Common myeloid progenitor, CD34-positive (primary cell): Measurements from ENCODE around the gene ARID5A.

ENCODE experiments used
- CTCF ChIA-PET: fragments of 350-600 bp; sonication (Branson Sonifier 250); formaldehyde crosslinking; loops from one replicate; lab custom pipeline; 2021; ENCODE audit warnings: antibody characterized with exemption; lab: Charles Lee
- POLR2A ChIA-PET: fragments of 350-600 bp; sonication (Branson Sonifier 250); formaldehyde crosslinking; loops from one replicate; lab custom pipeline; 2021; ENCODE audit warnings: antibody characterized with exemption; lab: Charles Lee
- DNase-seq, 3 donors: peaks; one replicate each; pipeline versions ENCODE4 v3.0.0 to v3.0.0-alpha.2; 2013
- H3K27ac ChIP-seq, 2 experiments: 1 replicate in 1 of 2; 2 replicates in 1 of 2; pipeline ENCODE4 v1.7.0; 2013; ENCODE audit warnings: inconsistent platforms in 2 of 2, low read length in 2 of 2, mild to moderate bottlenecking in 2 of 2, low read depth in 1 of 2, moderate library complexity in 1 of 2; ENCODE audit not compliant: severe bottlenecking in 2 of 2, insufficient read depth in 1 of 2, poor library complexity in 1 of 2
- H3K27me3 ChIP-seq, 5 experiments: replicated peaks in 2 of 5; 1 replicate in 3 of 5; 2 replicates in 2 of 5; pipeline versions ENCODE4 v1.6.1 to v1.7.0; 2013; ENCODE audit warnings: low read length in 4 of 5, mild to moderate bottlenecking in 2 of 5, moderate library complexity in 2 of 5, inconsistent platforms in 1 of 5; ENCODE audit not compliant: insufficient read depth in 5 of 5, control insufficient read depth in 4 of 5
- H3K36me3 ChIP-seq, 4 experiments: 1 replicate in 2 of 4; 2 replicates in 2 of 4; pipeline versions ENCODE4 v1.6.1 to v1.7.0; 2013; ENCODE audit warnings: low read length in 3 of 4, control low read depth in 1 of 4, mild to moderate bottlenecking in 1 of 4; ENCODE audit not compliant: control insufficient read depth in 4 of 4, insufficient read depth in 4 of 4
- H3K4me1 ChIP-seq, 4 experiments: 1 replicate in 3 of 4; 2 replicates in 1 of 4; pipeline versions ENCODE4 v1.6.1 to v1.7.1; 2013; ENCODE audit warnings: low read length in 3 of 4, mild to moderate bottlenecking in 3 of 4, control low read depth in 1 of 4, inconsistent platforms in 1 of 4, moderate library complexity in 1 of 4; ENCODE audit not compliant: control insufficient read depth in 4 of 4, insufficient read depth in 4 of 4; ENCODE audit errors: control extremely low read depth in 1 of 4
- H3K4me3 ChIP-seq, 7 experiments: 1 replicate in 4 of 7; 2 replicates in 3 of 7; pipeline versions ENCODE4 v1.5.1 to v1.7.0; 2013; ENCODE audit warnings: mild to moderate bottlenecking in 7 of 7, low read length in 6 of 7, moderate library complexity in 6 of 7, inconsistent platforms in 2 of 7, low read depth in 2 of 7, control low read depth in 1 of 7; ENCODE audit not compliant: insufficient read depth in 4 of 7, control insufficient read depth in 1 of 7; ENCODE audit errors: extremely low read depth in 1 of 7
- H3K9me3 ChIP-seq, 5 experiments: 1 replicate in 4 of 5; 2 replicates in 1 of 5; pipeline versions ENCODE4 v1.6.1 to v1.7.1; 2013; ENCODE audit warnings: low read length in 4 of 5, mild to moderate bottlenecking in 2 of 5, inconsistent platforms in 1 of 5, low read depth in 1 of 5, moderate library complexity in 1 of 5; ENCODE audit not compliant: control insufficient read depth in 4 of 5, insufficient read depth in 2 of 5; ENCODE audit errors: control extremely low read depth in 1 of 5
- WGBS: methylation state at CpG from one replicate; pipeline ENCODE4 v1.1.5; 2013; ENCODE audit not compliant: insufficient coverage; 5-methylcytosine and 5-hydroxymethylcytosine counted together

Gene ARID5A

GRCh38 chr2:96591494-96591893, 54.9 kb downstream of the ARID5A start:
- H3K27ac ChIP-seq, result no peak overlapping the region
- peaks cover 0 to 21% (median 9%) of the 10 kb centered on the region in 4 experiments for H3K4me1 ChIP-seq
- no peaks in the 10 kb centered on the region for H3K9me3 ChIP-seq
- POLR2A ChIA-PET, result no interaction called here
- no peak for DNase-seq
- H3K4me3 ChIP-seq, result no peak overlapping the region
- H3K36me3 ChIP-seq, result peaks cover 17 to 54% (median 36%) of the 10 kb centered on the region in 4 experiments
- CTCF ChIA-PET, result no interaction called here
- 96% methylated on average over 3 of the region's 3 CpGs for WGBS
- H3K27me3 ChIP-seq, result no peaks in the 10 kb centered on the region

DNA sequence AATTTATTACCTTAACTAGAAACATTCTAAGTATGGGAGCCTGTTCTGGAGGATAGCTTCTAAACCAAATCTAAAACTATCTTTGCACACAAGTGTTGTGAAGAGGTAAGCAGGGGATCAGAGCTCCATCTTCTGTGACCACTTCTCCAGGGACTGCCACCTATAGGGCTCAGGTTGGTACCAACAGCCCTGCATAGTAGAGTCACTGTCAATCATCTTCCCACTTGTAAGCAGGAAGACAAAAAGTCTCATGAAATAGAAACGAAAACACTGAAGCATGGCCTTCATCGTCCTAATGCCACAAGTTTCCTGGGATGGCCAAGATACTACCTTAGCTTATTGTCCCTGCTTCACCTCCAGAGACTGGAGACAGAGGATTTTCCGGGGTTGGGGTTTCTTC, 57.7 kb downstream of the ARID5A start:
- H3K27ac ChIP-seq, result no peak overlapping the region
- DNase-seq, result no peak
- POLR2A ChIA-PET, result interaction anchor here (0.7 to 1.6 kb wide), 3 partner anchors 10 to 44 kb away, joined by 3 to 4 read pairs (median 4); partner anchors contain the start of gene KANSL3
- H3K9me3 ChIP-seq, result no peaks in the 10 kb centered on the region
- peaks cover 0 to 21% (median 9%) of the 10 kb centered on the region in 4 experiments for H3K4me1 ChIP-seq
- CTCF ChIA-PET, result interaction anchor here (0.6 to 2.5 kb wide), 10 partner anchors 8 to 169 kb away, joined by 3 to 10 read pairs (median 4); no protein-coding TSS in a partner anchor
- WGBS, result 0% methylated on average over 3 of the region's 3 CpGs
- H3K27me3 ChIP-seq, result no peaks in the 10 kb centered on the region
- H3K4me3 ChIP-seq, result peak overlapping the region in 1 of 7 experiments; percentile 34
- peaks cover 20 to 69% (median 48%) of the 10 kb centered on the region in 4 experiments for H3K36me3 ChIP-seq

- Histone ChIP-seq H3K4me3 (peak overlapping the region in 1 of 7 experiments; percentile 34), H3K27me3 (no peaks in the 10 kb centered on the region), H3K27ac (peak overlapping the region in 1 of 2 experiments; percentile 17), H3K36me3 (peaks cover 20 to 70% (median 51%) of the 10 kb centered on the region in 4 experiments), H3K4me1 (peaks cover 0 to 21% (median 9%) of the 10 kb centered on the region in 4 experiments), H3K9me3 (no peaks in the 10 kb centered on the region)
- POLR2A ChIA-PET, result interaction anchor here (1.6 kb wide), 1 partner anchor 10 kb away, joined by 4 read pairs; no protein-coding TSS in a partner anchor
- peak; percentile 29 to 69 (median 66) for DNase-seq
- CTCF ChIA-PET, result interaction anchor here (0.6 to 2.5 kb wide), 7 partner anchors 10 to 169 kb away, joined by 3 to 10 read pairs (median 3); no protein-coding TSS in a partner anchor
- 59% methylated on average over 5 of the region's 5 CpGs for WGBS
Measured at GRCh38 chr2:96594691-96595152, 58.2 kb downstream of the ARID5A start.

- Histone ChIP-seq H3K4me1 (peaks cover 0 to 23% (median 12%) of the 10 kb centered on the region in 4 experiments), H3K27me3 (no peaks in the 10 kb centered on the region), H3K27ac (no peak overlapping the region), H3K9me3 (no peaks in the 10 kb centered on the region), H3K4me3 (no peak overlapping the region), H3K36me3 (peaks cover 21 to 78% (median 56%) of the 10 kb centered on the region in 4 experiments)
- CTCF ChIA-PET, result no interaction called here
- POLR2A ChIA-PET, result interaction anchor here (0.7 kb wide), 1 partner anchor 256 kb away, joined by 4 read pairs; no protein-coding TSS in a partner anchor
- no peak for DNase-seq
Measured at GRCh38 chr2:96596596-96596995, 60.0 kb downstream of the ARID5A start.

DNA sequence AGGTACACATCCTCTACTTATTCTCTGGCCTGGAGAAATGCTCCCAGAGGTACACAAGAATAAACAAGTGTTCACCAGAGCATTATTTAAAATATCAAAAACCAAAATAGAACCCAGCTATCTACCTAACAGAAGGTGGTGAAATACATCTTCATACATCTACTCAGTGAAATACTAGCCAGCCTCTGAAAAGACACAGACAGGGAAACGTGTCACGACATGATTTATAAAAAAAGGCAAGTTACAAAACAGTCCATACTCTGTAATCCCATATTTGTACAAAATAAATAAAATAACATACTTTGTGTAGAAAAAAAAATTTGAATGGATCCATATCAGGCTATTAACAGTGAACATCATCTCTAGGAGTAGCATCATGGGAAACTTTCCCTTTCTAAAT, 63.4 kb downstream of the ARID5A start:
- H3K36me3 ChIP-seq, result peaks cover 18 to 81% (median 64%) of the 10 kb centered on the region in 4 experiments
- no CpG with 5 or more reads among the region's 2 CpGs for WGBS
- CTCF ChIA-PET, result interaction anchor here (1.3 kb wide), 1 partner anchor 48 kb away, joined by 3 read pairs; no protein-coding TSS in a partner anchor
- H3K4me1 ChIP-seq, result peaks cover 0 to 15% (median 12%) of the 10 kb centered on the region in 4 experiments
- POLR2A ChIA-PET, result no interaction called here
- no peak overlapping the region for H3K4me3 ChIP-seq
- DNase-seq, result no peak
- no peaks in the 10 kb centered on the region for H3K27me3 ChIP-seq
- no peak overlapping the region for H3K27ac ChIP-seq
- H3K9me3 ChIP-seq, result no peaks in the 10 kb centered on the region

DNA sequence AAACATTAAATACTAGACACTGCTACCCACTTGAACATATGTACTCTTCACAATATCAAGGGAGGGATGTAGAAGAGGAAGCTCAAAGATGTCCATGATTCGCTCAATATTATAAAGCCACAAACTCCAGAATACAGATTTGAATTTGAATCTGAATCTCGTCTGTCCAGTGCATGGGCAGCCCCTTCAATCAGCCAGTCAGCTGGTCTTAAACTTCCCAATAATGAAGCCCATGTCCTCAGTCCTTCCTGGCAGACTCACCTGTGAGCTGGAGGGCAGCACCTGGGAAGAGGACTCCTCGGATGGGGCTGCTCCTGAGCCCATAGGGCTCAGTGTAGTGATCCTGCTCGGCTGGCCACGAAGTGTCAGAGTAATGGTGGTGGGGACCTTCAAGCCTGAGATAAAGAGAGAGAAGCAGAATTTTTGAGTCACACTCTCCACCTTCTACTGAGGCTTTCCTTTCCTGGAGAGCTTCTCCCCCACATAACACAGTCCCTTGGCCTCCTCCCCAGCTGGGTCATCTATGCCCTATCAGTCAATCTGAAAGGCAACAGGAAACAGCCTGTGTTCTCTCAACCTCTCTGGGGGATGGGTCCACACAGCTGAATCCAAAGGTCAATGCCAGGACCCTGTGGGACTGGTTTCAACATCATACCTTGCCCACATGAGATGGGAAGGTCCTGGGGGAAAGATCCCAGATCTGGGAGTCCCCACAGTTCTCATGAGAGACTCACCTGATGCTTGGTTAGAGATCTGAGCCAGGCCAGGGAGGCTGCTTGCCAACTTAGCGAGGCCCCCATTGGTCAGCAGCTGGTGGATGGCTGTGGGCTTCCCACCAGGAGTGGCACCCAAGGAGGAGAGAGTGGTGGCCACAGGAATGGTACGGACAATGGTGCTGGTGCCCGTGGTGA, 65.1 kb downstream of the ARID5A start:
- peak in 2 of 3 donors; percentile 19 to 27 for DNase-seq
- WGBS, result 94% methylated on average over 7 of the region's 8 CpGs
- peaks cover 27 to 82% (median 64%) of the 10 kb centered on the region in 4 experiments for H3K36me3 ChIP-seq
- no peak overlapping the region for H3K4me3 ChIP-seq
- POLR2A ChIA-PET, result interaction anchor here (0.6 kb wide), 1 partner anchor 127 kb away, joined by 4 read pairs; no protein-coding TSS in a partner anchor
- no peaks in the 10 kb centered on the region for H3K9me3 ChIP-seq
- CTCF ChIA-PET, result interaction anchor here (0.6 to 1.9 kb wide), 6 partner anchors 8 to 191 kb away, joined by 3 to 13 read pairs (median 4); no protein-coding TSS in a partner anchor
- peaks cover 0 to 10% (median 9%) of the 10 kb centered on the region in 4 experiments for H3K4me1 ChIP-seq
- no peaks in the 10 kb centered on the region for H3K27me3 ChIP-seq
- peak overlapping the region in 1 of 2 experiments; percentile 28 for H3K27ac ChIP-seq
